GM21723 (cell line): ENCODE measurements around the gene AKAP13.
A peak's percentile ranks its signal among the peaks of the same experiment; 100 is the strongest.

Experiments
- ATAC-seq: cut with Tn5 transposase; IDR thresholded peaks from one replicate; pipeline ENCODE4 v1.9.1; 2021; ENCODE audit warnings: mild to moderate bottlenecking, moderate library complexity; ENCODE audit not compliant: unreplicated experiment

AKAP13 gene

DNA sequence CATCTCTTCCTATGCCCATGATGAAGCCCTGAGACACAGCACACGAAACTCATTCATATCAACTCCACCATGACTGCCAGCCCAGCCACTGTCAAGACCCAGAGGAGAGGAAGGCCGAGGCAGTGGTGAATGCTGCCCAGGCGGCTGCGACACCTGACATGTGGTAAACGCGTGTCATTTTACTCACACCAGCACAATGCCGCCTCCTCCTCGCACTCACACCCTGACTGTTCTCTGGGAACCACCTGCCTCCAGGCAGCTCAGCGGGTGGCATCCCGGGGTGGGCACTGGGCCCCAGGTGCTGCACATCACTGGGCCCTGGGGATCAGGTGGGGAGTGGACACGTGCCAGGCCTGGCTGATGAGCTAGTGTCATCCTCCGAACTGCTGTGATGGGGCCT lies 392.8 kb downstream of the AKAP13 start:
- no peak for ATAC-seq

DNA sequence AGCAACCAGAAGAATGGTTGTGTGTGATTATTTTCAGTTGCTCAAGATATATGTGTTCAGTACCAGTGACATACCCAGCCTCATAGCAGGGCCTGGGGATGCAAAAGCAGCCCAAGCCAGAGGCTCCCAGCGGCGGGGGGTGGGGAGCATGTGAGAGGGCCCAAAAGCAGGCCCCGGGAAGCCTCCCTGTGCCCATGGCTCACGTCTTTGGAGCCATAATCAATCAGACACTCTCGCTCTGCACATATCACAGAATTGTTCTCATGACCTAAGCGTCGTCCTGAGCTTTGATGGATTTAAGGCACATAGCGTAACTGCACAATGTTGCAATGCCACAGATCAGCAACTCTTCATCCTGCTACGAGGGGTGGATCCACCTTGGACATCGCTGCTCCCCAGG lies 393.6 kb downstream of the AKAP13 start:
- ATAC-seq, result no peak

- ATAC-seq, result no peak
Observed at GRCh38 chr15:85777250-85778106, 397.1 kb downstream of the AKAP13 start.

DNA sequence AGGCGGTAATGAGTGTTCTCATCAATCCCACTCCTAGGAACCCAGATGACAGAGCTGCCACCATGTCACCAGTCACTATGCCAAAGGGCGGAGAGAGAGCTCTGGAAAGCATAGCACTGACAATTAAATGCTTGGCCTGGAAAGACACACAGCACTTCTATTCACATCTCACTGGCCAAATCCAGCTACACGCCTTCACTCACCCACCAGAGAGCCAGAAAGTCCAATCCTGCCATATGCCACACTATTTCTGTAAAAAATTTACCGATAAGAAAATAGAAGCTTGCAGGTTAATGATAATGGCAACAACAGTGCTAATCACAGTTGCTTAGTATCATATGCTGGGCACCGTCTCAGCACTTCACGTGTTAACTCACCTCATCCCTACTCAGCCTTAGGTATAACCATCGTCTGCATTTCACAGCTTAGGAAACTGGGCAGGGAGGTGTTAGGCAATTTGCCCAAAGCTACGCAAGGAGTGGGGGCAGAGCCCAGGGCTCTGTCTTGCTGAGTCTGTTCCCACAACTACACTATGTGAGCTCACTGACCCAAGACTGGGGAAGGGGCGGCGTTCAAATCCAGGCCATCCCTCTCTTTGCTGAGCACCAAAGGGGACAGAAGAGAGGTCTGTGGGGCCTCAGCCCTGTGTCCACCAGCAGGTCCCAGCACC lies 397.8 kb downstream of the AKAP13 start:
- no peak for ATAC-seq

- no peak for ATAC-seq
Observed at GRCh38 chr15:85779249-85779648, 398.8 kb downstream of the AKAP13 start.

DNA sequence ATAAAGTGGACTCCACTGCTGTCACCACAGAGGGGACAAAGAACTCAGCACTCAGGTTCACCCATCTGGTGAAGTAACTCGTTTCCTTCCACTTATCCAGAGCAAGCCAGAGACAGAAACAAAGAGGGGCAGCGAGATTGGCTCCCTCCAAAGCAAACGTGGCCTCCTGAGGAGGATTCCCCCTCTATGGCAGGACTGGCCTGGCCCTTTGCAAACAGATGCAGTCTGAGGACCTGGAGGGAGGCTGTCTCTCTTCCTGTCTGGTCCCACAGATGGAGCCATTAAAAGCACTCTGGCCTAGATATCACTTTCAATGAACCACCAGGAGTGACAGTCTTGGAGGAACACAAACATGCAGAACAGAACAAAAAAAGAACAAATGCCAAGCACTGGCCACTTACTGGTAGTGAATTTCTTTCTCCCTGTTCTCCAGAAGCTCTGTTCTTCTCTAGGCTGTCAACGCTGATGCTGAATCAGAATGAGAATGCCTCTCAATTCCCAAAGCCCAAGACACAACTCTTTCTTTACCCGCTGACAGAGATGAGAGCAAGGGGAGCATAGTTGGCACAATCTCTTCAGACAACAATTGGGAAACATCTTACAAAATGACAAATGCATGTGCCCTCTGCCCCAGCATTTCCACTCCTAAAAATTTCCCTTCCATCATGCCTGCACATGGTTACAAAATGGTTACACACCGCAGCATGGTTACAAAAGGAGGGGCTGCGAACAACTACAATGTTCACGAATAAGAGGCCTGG lies 400.0 kb downstream of the AKAP13 start:
- no peak for ATAC-seq

DNA sequence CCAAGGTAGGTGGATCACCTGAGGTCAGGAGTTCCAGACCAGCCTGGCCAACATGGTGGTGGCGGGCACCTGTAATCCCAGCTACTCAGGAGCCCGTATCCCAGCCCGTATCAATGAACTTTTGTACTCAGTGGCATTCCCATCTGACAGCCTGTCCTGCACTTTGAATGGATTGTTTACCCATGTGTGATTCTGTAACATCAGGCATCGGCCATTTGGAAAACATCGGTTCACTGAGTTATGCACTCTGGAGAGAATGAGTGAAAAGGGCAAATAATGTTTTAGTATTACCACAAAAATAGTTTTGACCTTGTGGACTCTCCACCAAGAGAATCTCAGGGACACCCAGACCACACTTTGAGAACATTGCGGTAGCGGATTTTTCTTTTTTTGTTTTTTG lies 400.7 kb downstream of the AKAP13 start:
- ATAC-seq, result no peak

DNA sequence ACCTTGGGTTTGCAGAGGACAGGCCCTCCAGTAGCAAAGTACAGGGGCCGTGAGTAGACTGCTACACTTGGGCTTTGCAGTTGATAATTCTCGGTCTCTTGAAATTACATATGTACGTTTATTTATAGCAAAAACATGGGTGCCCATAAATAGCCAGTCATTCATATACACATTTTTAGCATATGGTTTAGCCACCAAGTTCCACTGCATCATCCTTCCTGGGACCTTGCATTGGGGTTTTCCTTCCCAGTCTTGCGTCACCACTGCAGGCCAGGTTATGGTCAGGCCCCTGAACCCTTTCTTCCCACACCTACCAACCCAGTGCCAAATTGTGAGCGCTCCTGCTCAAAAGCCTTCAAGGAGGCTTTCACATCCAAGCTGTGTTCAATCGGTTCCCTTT lies 401.7 kb downstream of the AKAP13 start:
- no peak for ATAC-seq

- no peak for ATAC-seq
Observed at GRCh38 chr15:85785887-85786780, 405.7 kb downstream of the AKAP13 start.

- ATAC-seq, result no peak
Observed at GRCh38 chr15:85786781-85787114, 406.3 kb downstream of the AKAP13 start.

- no peak for ATAC-seq
Observed at GRCh38 chr15:85788771-85789495, 408.5 kb downstream of the AKAP13 start.

- ATAC-seq, result no peak
Observed at GRCh38 chr15:85789496-85789875, 409.1 kb downstream of the AKAP13 start.

DNA sequence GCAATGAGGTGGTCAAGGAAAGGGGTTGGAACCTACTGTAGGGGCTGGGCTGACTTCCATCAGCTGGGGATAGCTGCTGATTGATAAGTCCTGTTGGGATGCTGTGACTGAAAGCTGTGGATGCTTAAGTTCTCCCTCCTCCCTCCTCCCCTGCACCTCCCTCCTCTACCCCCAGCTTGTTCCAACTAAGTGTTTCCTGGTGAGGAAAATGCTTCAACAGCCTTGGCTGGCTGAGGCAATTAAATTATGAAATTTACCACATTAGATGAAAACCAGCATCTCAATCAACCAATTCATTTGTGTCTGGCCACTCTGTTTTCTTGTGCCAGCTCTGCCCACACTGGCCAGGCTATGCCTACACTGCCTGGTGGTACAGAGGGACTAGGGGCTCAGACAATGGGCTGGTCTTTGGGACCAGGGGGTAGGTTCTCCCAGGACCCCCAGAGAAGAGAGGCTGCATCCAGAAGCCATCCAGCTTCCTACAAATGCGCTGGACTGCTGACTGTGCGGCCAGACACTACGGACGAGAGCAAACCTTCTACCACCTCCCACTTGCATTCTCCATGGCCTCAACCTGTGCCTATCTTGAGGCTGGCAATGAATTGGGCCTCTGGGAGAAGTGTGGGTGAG lies 411.8 kb downstream of the AKAP13 start:
- ATAC-seq, result no peak

- ATAC-seq, result no peak
Observed at GRCh38 chr15:85792912-85793590, 412.6 kb downstream of the AKAP13 start.

GRCh38 chr15:85793641-85794597 lies 413.5 kb downstream of the AKAP13 start:
- peak; percentile 57 for ATAC-seq

GRCh38 chr15:85794598-85795336 lies 414.4 kb downstream of the AKAP13 start, which contains the start of gene KLHL25:
TSS of gene KLHL25 (minus strand) at chr15:85794925. CDS start at chr15:85769810, 25,115 bp downstream.
- peak; percentile 97 for ATAC-seq
